ENCODE measurements around the gene KDM2B.
"Not testable (repeated sequence)": the region's sequence is repeated elsewhere in the genome, so short reads cannot be mapped to it uniquely, and the experiment has no call there.

KDM2B gene

GRCh38 chr12:121495746-121496145 is 85.1 kb downstream of the KDM2B start:
- no peak for DNase-seq

DNA sequence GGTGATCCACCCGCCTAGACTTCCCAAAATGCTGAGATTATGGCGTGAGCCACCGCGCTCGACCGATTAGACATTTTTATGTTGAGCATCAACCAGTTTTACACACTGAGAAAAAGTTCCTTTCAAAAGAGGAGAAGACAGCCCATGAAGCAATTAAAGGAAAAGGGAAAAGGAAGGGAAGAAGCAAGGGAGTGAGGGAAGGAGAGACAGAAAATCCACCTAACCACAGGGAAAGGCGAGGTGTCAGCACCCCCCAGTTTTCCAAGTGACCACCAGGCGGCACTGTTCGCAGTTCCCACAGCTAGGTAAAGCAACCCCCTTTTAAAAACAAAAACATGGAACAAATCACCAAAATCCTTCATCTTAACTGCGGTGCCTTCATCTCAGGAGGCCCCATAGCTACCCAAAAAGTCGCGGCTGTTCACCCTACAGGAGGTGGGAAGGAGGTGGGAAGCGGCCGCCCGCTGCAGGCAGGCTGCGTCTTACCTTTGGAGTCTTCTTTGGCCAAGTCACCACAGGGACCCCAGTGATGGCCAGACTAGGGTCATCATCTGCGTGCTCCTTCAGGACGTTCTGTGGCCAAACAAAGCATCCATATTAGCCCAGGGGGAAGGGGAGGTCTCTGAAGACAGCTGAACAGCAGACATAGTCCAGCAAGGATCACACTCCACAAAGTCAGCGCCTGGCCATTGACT is 86.6 kb downstream of the KDM2B start:
- peak in 1 of 2 donors; percentile 14 for DNase-seq

- peak in 1 of 2 donors; percentile 48 for DNase-seq
Measured at GRCh38 chr12:121490401-121491281, 90.2 kb downstream of the KDM2B start.

DNA sequence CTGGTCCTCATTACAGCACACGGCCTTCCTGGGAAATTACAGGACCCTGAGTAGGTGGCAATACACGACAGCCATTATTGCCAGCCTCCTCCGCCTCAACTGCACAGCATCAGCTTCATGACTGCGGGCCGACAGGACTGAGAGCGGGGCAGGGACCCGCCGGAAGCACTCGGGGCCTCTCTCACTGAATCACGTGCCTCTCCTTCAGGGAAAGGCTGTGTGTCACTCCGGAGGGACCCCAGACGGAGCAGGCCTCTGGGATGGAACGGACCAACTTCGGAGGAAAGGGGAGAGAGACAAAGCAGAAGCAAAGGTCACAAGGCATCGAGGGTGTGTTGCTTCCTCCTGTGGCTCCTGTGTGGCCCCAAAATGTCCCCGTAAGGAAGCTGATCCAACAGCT is 90.9 kb downstream of the KDM2B start:
- DNase-seq = no peak

- DNase-seq = no peak
Measured at GRCh38 chr12:121484967-121485366, 95.9 kb downstream of the KDM2B start.

GRCh38 chr12:121484564-121484963 is 96.3 kb downstream of the KDM2B start:
- DNase-seq = not testable (repeated sequence)

DNA sequence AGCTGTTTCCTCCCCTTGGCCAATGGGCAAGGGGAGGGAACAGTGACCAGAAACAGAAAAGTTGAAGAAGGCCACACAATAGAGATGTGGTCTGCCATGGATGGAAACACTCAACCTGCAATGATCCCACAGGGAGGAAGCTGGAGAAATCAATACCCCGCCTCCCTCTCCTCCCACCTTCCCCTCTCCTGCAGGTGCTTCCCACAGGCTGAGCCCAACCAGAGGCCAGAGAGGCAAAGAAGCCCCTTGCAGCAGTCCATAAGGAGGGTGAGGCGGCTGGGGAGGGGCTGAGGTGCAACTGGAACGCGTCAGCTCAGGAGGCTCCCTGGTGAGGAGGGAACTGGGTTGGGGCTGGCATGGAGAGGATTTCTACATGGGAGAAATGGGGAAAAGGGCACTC is 96.9 kb downstream of the KDM2B start:
- DNase-seq = no peak

GRCh38 chr12:121476477-121476876 is 104.3 kb downstream of the KDM2B start:
- no peak for DNase-seq

DNA sequence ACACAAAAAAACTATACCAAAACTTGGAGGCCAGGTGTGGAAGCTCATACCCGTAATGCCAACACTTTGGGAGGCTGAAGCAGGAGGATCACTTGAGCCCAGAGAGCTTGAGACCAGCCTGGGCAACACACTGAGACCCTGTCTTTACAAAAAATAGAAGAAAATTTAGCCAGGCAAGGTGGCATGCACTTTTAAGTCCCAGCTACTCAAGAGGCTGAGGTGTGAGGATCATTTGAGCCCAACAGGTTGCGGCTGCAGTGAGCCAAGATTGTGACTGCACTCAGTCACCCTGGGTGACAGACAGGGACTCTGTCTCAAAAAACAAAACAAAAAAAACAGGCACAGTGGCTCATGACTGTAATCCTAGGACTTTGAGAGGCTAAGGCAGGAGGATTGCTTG is 105.5 kb downstream of the KDM2B start:
- DNase-seq = no peak

DNA sequence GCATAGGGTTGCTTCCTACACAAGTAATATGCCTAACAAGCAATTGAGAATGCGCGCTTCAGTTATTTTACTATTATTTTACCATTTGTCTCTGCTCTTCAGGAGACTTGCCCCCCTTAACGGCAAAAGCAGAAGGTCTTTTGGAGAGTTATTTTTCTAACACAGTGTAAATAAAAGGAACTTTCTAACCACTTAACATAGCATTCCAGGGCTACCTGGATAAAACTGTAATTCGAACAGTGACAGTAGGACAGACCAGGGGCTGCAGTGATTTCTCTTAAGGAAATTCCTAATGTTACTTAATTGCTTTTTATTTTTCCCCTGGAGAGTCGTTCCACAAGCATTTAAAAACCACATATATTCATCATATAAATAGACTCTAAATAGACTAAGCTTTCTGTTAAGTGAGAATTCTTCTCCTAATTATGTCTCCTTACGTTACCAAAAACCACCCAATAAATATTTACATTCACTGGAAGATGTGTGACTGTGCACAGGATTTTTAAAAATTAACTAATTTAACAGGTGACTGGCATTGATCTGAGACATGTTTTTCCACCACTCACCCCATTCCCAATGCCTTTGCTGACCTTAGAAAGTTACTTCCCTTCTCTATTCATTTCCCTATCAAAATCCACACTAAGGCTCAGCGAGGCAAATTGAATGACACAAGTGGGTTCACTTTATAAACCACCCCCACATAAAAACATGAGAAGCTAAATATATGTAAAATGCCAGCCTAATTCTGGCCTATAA is 108.5 kb downstream of the KDM2B start:
- no peak for DNase-seq

DNA sequence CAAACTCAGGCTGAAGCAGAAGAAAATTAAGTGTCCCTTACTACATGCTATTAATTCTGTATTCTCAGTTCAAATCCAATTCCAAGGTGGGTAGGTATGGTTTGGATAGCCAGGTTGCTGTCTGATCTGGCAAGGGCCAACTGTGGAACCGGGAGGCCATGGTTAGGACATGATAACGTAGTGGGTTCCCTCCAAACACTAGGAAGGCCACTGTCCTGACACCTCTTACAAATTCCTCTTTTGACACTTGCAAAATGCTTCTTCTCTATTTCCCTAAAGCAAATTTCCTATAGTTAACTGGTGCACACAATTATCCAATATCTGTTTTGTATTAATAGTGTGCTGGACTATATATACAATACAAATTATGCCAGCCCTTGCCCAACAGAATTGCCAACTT is 110.1 kb downstream of the KDM2B start:
- no peak for DNase-seq

GRCh38 chr12:121468499-121468801 is 112.4 kb downstream of the KDM2B start:
- DNase-seq = no peak

GRCh38 chr12:121467638-121468498 is 113.0 kb downstream of the KDM2B start:
- no peak for DNase-seq

- peak; percentile 17 to 67 for DNase-seq
Measured at GRCh38 chr12:121466794-121467637, 113.8 kb downstream of the KDM2B start.

DNA sequence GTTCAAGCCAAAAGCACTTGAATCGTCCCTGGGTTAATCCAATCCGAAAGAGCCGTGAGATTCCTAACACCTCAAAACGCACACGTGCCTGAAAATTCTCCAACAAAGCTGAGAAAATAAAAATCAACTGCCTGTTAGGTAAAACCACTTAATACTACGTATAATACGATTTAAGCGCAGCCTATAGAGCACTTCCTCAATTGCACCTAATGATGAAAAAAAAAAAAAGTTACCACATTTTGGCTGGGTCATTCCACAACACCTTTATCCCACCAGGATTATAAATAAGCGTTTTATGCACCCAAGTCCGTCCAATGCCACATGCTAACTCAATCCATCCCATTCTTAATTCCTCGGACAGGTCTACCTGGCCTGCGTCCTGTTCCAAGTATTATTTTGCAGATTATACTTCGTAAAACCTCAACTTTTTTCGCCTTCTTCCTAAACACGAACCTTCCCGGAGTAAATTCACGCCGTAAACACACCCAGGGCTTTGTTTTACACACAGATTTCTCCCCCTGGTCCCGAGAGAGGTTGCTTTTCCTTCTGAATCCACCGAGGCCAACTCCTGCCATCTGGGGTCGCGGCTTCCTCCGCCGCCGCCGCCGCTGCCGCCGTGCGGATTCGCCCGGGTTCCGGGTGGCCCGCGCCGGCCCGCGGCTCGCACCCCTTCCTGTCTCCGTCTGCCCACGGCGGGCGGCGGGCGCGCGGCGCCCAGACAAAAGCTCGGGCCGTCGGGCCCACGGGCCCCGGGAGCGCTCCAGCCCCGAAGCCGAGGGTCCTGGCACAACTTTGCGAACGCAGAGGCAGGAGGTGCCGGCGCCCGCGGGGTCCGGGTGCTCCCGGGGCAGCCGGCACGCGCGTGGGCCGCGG is 114.7 kb downstream of the KDM2B start:
- peak; percentile 18 to 25 for DNase-seq

GRCh38 chr12:121464331-121464730 is 116.5 kb downstream of the KDM2B start:
- no peak for DNase-seq

DNA sequence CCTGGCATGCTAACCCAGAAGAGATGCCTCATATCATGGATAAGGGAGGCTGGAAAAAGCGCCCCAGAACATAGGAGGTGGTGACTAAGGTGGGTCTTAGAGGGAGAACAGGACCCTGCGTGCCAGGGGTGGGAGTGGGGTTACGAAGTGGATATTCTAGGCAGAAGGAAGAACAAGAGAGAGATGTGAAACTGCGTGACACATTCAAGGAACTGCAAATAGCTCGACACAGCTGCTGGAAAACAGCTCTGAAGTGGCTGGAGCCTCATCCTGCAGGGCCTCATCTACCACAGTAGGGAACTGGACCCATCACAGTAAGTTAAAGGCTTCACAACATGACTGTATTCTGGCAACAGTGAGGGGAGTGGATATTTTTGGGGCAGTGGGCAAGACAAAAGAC is 119.8 kb downstream of the KDM2B start:
- DNase-seq = no peak

GRCh38 chr12:121456551-121456950 is 124.3 kb downstream of the KDM2B start:
- no peak for DNase-seq

DNA sequence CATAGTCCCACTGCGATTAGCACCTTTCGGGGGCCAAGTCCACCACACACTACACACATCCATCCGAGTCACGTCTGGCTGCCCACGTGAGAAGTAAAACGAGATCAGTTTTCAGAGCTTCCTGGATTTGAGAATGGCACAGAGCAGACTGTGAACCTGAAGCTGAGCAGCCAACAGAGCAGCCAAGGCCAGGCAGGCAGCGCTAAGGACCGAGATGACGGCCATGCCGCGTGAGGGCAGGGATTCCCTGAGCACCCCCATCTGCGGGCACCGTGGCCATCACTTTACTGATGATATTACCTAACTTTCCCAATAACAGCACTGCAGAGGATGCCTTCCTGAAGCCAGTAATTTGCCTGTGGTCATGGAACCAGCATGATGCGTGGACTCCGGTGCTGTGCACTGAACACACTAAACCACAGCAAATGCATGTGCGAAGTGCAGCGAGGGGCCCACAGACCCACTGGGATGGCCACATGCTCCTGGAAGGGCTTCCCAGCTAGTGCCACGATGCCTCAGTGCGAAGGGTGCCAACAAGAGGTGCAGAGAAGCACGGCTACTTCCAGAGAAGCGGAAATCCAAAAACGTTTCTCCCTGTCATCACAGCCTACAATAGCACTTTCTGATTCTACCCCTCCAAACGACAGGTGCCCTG is 124.9 kb downstream of the KDM2B start:
- no peak for DNase-seq

GRCh38 chr12:121454921-121455320 is 125.9 kb downstream of the KDM2B start:
- DNase-seq = no peak

All from bone marrow (tissue), 2 donors.